GM21576 (cell line): ENCODE measurements around the gene ENPP6.
"Not testable (repeated sequence)": the region's sequence is repeated elsewhere in the genome, so short reads cannot be mapped to it uniquely, and the experiment has no call there.

Experiments
- ATAC-seq: cut with Tn5 transposase; IDR thresholded peaks from one replicate; pipeline ENCODE4 v1.9.1; 2021; ENCODE audit warnings: mild to moderate bottlenecking, moderate library complexity; ENCODE audit not compliant: unreplicated experiment

ENPP6 gene

GRCh38 chr4:184150102-184150839 is 67.4 kb downstream of the ENPP6 start:
- ATAC-seq, result no peak

GRCh38 chr4:184148738-184149637 is 68.7 kb downstream of the ENPP6 start:
- ATAC-seq, result no peak

- no peak for ATAC-seq
Measured at GRCh38 chr4:184147858-184148737, 69.6 kb downstream of the ENPP6 start.

GRCh38 chr4:184146951-184147350 is 70.7 kb downstream of the ENPP6 start:
- ATAC-seq, result no peak

- ATAC-seq, result no peak
Measured at GRCh38 chr4:184145596-184145995, 72.1 kb downstream of the ENPP6 start.

- no peak for ATAC-seq
Measured at GRCh38 chr4:184143770-184144564, 73.7 kb downstream of the ENPP6 start.

GRCh38 chr4:184142121-184143000 is 75.3 kb downstream of the ENPP6 start:
- ATAC-seq, result no peak

- not testable (repeated sequence) for ATAC-seq
Measured at GRCh38 chr4:184140901-184141300, 76.8 kb downstream of the ENPP6 start.

GRCh38 chr4:184136525-184136924 is 81.1 kb downstream of the ENPP6 start:
- ATAC-seq, result no peak

- no peak for ATAC-seq
Measured at GRCh38 chr4:184126800-184127199, 90.9 kb downstream of the ENPP6 start.

- ATAC-seq, result no peak
Measured at GRCh38 chr4:184122631-184123408, 94.9 kb downstream of the ENPP6 start.

- no peak for ATAC-seq
Measured at GRCh38 chr4:184120549-184121127, 97.0 kb downstream of the ENPP6 start.

GRCh38 chr4:184117662-184118199 is 99.9 kb downstream of the ENPP6 start:
- ATAC-seq, result no peak

- no peak for ATAC-seq
Measured at GRCh38 chr4:184115399-184115798, 102.3 kb downstream of the ENPP6 start.

- no peak for ATAC-seq
Measured at GRCh38 chr4:184114431-184114830, 103.2 kb downstream of the ENPP6 start.

- no peak for ATAC-seq
Measured at GRCh38 chr4:184112006-184112550, 105.6 kb downstream of the ENPP6 start.

- ATAC-seq, result no peak
Measured at GRCh38 chr4:184111233-184111832, 106.3 kb downstream of the ENPP6 start.
